Neural progenitor cell (in vitro differentiated cells): ENCODE measurements around the gene SLC7A6. TPM values are rescaled to one million over a fixed set of nuclear protein-coding genes. Genes with fewer than 3 reads are reported as not detected.

ENCODE experiments used
- DNase-seq: peaks from one replicate; pipeline ENCODE4 v3.0.0-alpha.2; 2016; ENCODE audit warnings: low spot score
- H2AFZ ChIP-seq: fragments of 200-600 bp; sonication (generic); replicated peaks from 2 replicates; pipeline ENCODE4 v1.6.1; 2016; ENCODE audit warnings: antibody characterized with exemption
- H3F3A ChIP-seq: fragments of 200-600 bp; sonication (generic); 2 replicates; pipeline ENCODE4 v1.6.1; 2016; ENCODE audit warnings: antibody characterized with exemption, low read depth
- H3K27ac ChIP-seq: fragments of 200-600 bp; sonication (generic); 2 replicates; pipeline ENCODE4 v1.5.1; 2016; ENCODE audit warnings: mild to moderate bottlenecking
- H3K27me3 ChIP-seq: fragments of 200-600 bp; sonication (generic); 2 replicates; pipeline ENCODE4 v1.6.1; 2016; ENCODE audit warnings: mild to moderate bottlenecking, moderate library complexity
- H3K36me3 ChIP-seq: fragments of 200-600 bp; sonication (generic); 2 replicates; pipeline ENCODE4 v1.5.1; 2016
- H3K4me1 ChIP-seq: fragments of 200-600 bp; sonication (generic); 2 replicates; pipeline ENCODE4 v1.6.1; 2016; ENCODE audit warnings: mixed run types
- H3K4me2 ChIP-seq: fragments of 200-600 bp; sonication (generic); 2 replicates; pipeline ENCODE4 v1.6.1; 2016
- H3K4me3 ChIP-seq: fragments of 200-600 bp; sonication (generic); 2 replicates; pipeline ENCODE4 v1.5.1; 2016
- H3K79me2 ChIP-seq: fragments of 200-600 bp; sonication (generic); 2 replicates; pipeline ENCODE4 v1.6.1; 2016; ENCODE audit warnings: low read depth
- H3K9ac ChIP-seq: fragments of 200-600 bp; sonication (generic); 2 replicates; pipeline ENCODE4 v1.6.1; 2016
- H3K9me3 ChIP-seq: fragments of 200-600 bp; sonication (generic); 2 replicates; pipeline ENCODE4 v1.5.1; 2016; ENCODE audit warnings: low read depth
- H4K20me1 ChIP-seq: fragments of 200-600 bp; sonication (generic); 2 replicates; pipeline ENCODE4 v1.6.1; 2016; ENCODE audit warnings: low read depth
- H3K27ac Mint-ChIP-seq: 3 replicates; pipeline ENCODE4 v1.8.0; 2021; ENCODE audit warnings: mixed read lengths
- H3K27me3 Mint-ChIP-seq: 2 replicates; pipeline ENCODE4 v1.8.0; 2022; ENCODE audit warnings: low read depth, mild to moderate bottlenecking, inconsistent platforms, moderate library complexity, mixed read lengths; ENCODE audit not compliant: insufficient read depth
- H3K36me3 Mint-ChIP-seq: 3 replicates; pipeline ENCODE4 v1.8.0; 2021; ENCODE audit warnings: mixed read lengths
- H3K4me1 Mint-ChIP-seq: 3 replicates; pipeline ENCODE4 v1.8.0; 2021; ENCODE audit warnings: mixed read lengths
- H3K4me3 Mint-ChIP-seq: 3 replicates; pipeline ENCODE4 v1.8.0; 2021; ENCODE audit warnings: mild to moderate bottlenecking, moderate library complexity, mixed read lengths
- H3K9me3 Mint-ChIP-seq: 3 replicates; pipeline ENCODE4 v1.8.0; 2020; ENCODE audit warnings: mixed read lengths
- EZH2 ChIP-seq: fragments of 200-600 bp; sonication (generic); IDR thresholded peaks from 2 replicates; pipeline ENCODE4 v1.6.1; 2017; ENCODE audit warnings: antibody characterized with exemption, mild to moderate bottlenecking, moderate library complexity
- EZH2phosphoT487 ChIP-seq: fragments of 200-600 bp; sonication (generic); IDR thresholded peaks from 2 replicates; pipeline ENCODE4 v1.6.1; 2017; ENCODE audit warnings: antibody characterized with exemption
- total RNA-seq: library from RNA; depleted of rRNA; stranded (reverse); fragments of >200 nt; gene quantifications from 2 replicates; pipeline ENCODE4 v1.2.3, GENCODE V29; 2015; ENCODE audit warnings: low replicate concordance
- TF ChIP-seq, protein P1 (sequence below): fragments of 200-600 bp; sonication (generic); IDR thresholded peaks from 2 replicates; pipeline ENCODE4 v1.5.1; 2017; ENCODE audit warnings: antibody characterized with exemption, mild to moderate bottlenecking

The SLC7A6 gene
- total RNA-seq = 5.6 and 13.7 TPM in 2 replicates

DNA sequence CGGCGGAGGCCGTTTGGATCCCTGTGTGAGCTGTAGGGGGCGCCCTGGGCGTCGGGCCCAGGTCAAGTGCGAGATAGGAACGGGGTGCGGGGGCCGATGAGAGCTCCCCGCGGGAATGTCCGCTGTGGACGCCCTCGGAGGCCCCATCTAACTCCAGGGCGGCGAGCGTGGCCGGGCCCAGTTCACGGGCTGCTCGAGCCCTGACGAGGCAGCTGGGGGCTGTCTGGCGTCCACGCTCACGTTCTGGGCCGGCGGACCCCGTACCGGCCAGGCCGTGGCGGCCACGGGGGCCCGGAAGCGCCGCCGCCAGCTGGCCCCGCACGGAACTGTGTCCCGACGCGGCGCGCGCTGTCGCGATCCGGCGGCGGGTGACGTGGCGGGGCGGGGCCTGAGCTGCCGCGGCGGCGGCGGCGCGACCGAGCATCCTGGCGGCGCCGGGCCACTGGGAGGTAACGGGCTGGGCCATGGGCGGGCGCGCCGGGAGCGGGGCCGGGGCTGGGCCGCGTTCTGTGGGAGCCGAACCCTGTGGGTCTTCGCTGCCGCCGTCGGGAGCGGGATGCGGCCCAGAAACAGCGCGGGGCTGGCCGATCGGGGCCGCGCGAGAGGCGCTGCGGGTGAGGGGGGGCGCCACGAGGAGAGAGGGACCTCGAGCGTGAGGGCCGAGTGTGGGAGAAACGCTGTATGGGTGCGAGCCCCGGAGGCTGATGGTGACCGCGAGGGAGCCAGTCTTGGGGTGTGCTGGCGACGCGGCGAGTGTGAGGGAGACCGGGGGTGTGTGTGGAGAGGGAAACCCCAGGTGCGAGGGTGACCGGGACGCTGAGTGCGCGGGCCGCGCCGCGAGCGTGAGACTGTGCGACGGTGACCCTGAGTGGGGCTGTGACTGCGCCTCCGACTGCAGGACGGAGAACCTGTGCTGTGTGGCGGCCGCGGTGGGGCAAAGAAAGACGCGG, at the start of gene SLC7A6:
SLC7A6 (plus strand) TSS at position 399 of the 950 bp plus-strand sequence. CDS start 10,201 bp downstream, outside the sequence.
- H3F3A ChIP-seq = peaks cover 20% of the 10 kb centered on the region
- H3K36me3 ChIP-seq = no peaks in the 10 kb centered on the region
- no peaks in the 10 kb centered on the region for H3K9me3 ChIP-seq
- H3K9ac ChIP-seq = peak within 1 kb of the TSS; percentile 62
- DNase-seq = peak; percentile 90
- H3K4me2 ChIP-seq = peak within 1 kb of the TSS; percentile 92
- H3K79me2 ChIP-seq = peaks cover 24% of the 10 kb centered on the region
- no peaks in the 10 kb centered on the region for H3K9me3 Mint-ChIP-seq
- H4K20me1 ChIP-seq = peaks cover 3% of the 10 kb centered on the region
- no peak within 1 kb of the TSS for H3K27ac ChIP-seq
- H3K4me3 Mint-ChIP-seq = peak within 1 kb of the TSS; percentile 96
- H2AFZ ChIP-seq = peak within 1 kb of the TSS; percentile 93
- H3K4me1 Mint-ChIP-seq = peaks cover 29% of the 10 kb centered on the region
- peaks cover 24% of the 10 kb centered on the region for H3K27me3 ChIP-seq
- H3K27ac Mint-ChIP-seq = peak within 1 kb of the TSS; percentile 87
- H3K4me1 ChIP-seq = peaks cover 13% of the 10 kb centered on the region
- peak within 1 kb of the TSS; percentile 93 for H3K4me3 ChIP-seq
- H3K27me3 Mint-ChIP-seq = peaks cover 18% of the 10 kb centered on the region
- no peaks in the 10 kb centered on the region for H3K36me3 Mint-ChIP-seq
- TF ChIP-seq, protein P1, sequence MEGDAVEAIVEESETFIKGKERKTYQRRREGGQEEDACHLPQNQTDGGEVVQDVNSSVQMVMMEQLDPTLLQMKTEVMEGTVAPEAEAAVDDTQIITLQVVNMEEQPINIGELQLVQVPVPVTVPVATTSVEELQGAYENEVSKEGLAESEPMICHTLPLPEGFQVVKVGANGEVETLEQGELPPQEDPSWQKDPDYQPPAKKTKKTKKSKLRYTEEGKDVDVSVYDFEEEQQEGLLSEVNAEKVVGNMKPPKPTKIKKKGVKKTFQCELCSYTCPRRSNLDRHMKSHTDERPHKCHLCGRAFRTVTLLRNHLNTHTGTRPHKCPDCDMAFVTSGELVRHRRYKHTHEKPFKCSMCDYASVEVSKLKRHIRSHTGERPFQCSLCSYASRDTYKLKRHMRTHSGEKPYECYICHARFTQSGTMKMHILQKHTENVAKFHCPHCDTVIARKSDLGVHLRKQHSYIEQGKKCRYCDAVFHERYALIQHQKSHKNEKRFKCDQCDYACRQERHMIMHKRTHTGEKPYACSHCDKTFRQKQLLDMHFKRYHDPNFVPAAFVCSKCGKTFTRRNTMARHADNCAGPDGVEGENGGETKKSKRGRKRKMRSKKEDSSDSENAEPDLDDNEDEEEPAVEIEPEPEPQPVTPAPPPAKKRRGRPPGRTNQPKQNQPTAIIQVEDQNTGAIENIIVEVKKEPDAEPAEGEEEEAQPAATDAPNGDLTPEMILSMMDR = peak; percentile 67
- no peak for TF ChIP-seq EZH2

DNA sequence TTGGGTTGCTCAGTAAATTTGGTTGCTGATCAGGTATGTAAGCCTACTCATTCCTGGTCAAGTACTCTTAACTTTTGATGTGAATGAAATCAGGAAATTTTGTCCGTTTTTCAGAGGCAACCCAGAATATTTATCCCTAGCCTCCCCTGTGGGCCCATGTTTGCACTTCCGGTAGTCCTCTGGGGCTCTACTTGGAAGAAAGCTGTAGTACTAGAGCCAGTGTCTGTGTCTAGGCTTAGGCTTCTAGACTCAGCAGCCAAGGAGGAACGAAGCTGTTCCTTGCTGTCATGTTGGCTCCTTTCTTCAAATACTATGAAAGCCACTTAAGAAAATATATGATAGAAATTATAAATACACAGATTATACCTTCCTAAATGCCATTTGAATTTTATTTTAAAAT, 49.6 kb upstream of the SLC7A6 start:
- no peaks in the 10 kb centered on the region for H3F3A ChIP-seq
- H3K36me3 Mint-ChIP-seq = peaks cover 5% of the 10 kb centered on the region
- H3K4me2 ChIP-seq = no peak overlapping the region
- H3K9ac ChIP-seq = no peak overlapping the region
- H3K27me3 ChIP-seq = no peaks in the 10 kb centered on the region
- no peaks in the 10 kb centered on the region for H3K9me3 ChIP-seq
- peaks cover 4% of the 10 kb centered on the region for H4K20me1 ChIP-seq
- no peak overlapping the region for H3K4me3 Mint-ChIP-seq
- no peaks in the 10 kb centered on the region for H3K79me2 ChIP-seq
- no peak overlapping the region for H3K27ac Mint-ChIP-seq
- H3K4me1 Mint-ChIP-seq = no peaks in the 10 kb centered on the region
- no peak overlapping the region for H3K4me3 ChIP-seq
- H3K36me3 ChIP-seq = no peaks in the 10 kb centered on the region
- no peaks in the 10 kb centered on the region for H3K9me3 Mint-ChIP-seq
- peaks cover 3% of the 10 kb centered on the region for H3K27me3 Mint-ChIP-seq
- no peak overlapping the region for H3K27ac ChIP-seq
- H2AFZ ChIP-seq = no peak overlapping the region
- TF ChIP-seq EZH2phosphoT487 (no peak), EZH2 (no peak)
- TF ChIP-seq, protein P1 = no peak
- no peaks in the 10 kb centered on the region for H3K4me1 ChIP-seq
- no peak for DNase-seq

DNA sequence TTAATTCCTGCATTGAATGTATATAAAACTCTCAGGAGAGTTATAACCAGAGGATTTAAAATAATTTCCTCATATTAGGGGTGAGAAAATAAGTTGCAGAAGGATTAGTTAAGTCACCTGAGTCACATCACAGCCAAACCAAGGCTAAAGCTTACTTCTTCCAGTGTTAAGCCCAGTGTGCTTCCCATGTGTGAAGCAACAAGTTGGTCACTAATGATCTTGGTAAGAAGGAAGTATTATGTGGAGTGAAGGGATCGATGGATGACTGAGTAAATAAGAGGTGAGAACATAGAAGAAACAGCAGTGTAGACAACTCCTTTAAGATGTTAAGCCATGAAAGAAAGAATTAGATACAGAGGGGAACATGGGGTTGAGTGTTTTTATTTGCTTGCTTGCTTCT, 49.0 kb upstream of the SLC7A6 start:
- Histone ChIP-seq H3K9ac (no peak overlapping the region), H3K36me3 (no peaks in the 10 kb centered on the region), H3F3A (no peaks in the 10 kb centered on the region), H3K9me3 (no peaks in the 10 kb centered on the region), H3K4me1 (no peaks in the 10 kb centered on the region), H3K4me3 (no peak overlapping the region), H3K79me2 (no peaks in the 10 kb centered on the region), H3K27ac (no peak overlapping the region), H3K4me2 (no peak overlapping the region), H3K27me3 (no peaks in the 10 kb centered on the region), H4K20me1 (peaks cover 4% of the 10 kb centered on the region), H2AFZ (no peak overlapping the region)
- H3K27me3 Mint-ChIP-seq = peaks cover 3% of the 10 kb centered on the region
- no peak overlapping the region for H3K27ac Mint-ChIP-seq
- H3K36me3 Mint-ChIP-seq = peaks cover 5% of the 10 kb centered on the region
- no peak overlapping the region for H3K4me3 Mint-ChIP-seq
- TF ChIP-seq EZH2phosphoT487 (no peak), EZH2 (no peak)
- TF ChIP-seq, protein P1 = no peak
- no peaks in the 10 kb centered on the region for H3K9me3 Mint-ChIP-seq
- H3K4me1 Mint-ChIP-seq = no peaks in the 10 kb centered on the region
- no peak for DNase-seq
